HG03521 (cell line): ENCODE results near the gene MAMDC4.
"Not testable (repeated sequence)": the region's sequence is repeated elsewhere in the genome, so short reads cannot be mapped to it uniquely, and the experiment has no call there.

Experiments used
- ATAC-seq: cut with Tn5 transposase; IDR thresholded peaks from one replicate; pipeline ENCODE4 v1.9.1; 2021; ENCODE audit warnings: mild to moderate bottlenecking, moderate library complexity; ENCODE audit not compliant: unreplicated experiment

Gene MAMDC4

DNA sequence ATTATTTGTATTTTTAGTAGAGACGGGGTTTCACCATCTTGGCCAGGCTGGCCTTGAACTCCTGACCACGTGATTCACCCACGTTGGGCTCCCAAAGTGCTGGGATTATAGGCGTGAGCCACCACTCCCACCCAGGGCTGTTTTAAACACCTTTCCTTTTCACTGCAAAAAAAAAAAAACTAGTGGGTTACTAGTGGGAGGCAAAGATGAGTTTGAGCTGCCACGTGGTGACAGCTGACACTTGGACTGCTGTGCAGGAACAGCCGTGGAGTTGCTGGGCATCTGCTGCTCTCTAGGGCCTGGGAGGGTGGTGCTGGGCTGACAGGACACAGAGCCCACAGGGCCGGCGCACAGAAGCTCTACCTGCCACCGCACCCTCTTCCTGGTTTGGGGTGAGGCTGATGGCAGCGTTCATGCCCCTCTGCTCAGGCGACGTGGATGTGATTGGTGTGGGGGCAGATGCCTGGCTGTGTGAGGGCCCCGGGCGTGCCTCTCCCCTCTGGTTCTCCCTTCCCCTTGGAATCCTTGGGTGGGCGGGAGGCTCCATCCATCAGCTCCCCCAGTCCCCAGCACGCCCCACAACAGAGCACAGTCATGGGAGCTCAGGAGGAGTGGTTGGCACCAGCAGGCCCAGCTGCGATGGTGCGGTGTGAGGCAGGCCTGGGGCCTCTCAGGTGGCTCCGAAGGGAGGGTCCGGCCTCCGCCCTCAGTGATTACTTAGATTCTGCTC, 27.5 kb upstream of the MAMDC4 start:
- no peak for ATAC-seq

DNA sequence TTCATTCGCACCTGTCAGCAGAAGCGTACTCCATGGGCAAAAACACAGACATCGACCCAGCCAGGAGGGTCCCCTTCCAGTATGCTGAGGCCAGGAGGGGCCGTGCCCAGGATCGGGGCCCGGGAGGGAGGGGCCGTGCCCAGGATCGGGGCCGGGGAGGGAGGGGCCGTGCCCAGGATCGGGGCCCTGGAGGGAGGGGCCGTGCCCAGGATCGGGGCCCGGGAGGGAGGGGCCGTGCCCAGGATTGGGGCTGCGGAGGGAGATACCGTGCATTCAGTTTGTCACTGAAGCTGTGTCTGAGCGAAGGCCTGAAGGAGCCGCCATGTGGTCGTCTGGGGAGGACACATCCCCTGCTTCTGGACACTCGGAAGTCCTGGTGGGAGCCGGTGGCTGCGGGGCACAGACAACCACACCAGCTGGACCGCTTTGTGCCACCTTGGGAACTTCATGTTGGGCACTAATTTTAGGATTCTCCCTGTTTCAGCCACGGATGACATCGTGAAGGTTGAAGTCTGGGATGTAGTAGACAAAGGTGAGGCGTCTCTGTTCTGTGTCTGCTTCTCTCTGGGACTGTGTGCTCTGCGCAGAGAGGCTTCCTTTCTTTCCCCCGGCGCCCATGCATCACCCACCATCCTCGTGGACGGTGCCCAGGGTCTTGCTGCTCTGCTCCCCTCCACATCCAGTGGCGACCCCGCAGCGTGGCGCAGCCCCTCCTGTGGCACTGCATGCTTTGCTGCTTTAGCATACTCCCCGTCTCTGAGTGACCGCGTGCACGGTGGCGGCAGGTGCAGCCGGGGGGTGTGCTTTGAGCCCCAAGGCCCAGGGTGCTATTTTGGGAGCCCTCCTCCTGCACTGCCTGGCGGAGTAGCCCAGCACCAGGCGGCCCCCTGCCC, 26.6 kb upstream of the MAMDC4 start:
- ATAC-seq, result no peak

DNA sequence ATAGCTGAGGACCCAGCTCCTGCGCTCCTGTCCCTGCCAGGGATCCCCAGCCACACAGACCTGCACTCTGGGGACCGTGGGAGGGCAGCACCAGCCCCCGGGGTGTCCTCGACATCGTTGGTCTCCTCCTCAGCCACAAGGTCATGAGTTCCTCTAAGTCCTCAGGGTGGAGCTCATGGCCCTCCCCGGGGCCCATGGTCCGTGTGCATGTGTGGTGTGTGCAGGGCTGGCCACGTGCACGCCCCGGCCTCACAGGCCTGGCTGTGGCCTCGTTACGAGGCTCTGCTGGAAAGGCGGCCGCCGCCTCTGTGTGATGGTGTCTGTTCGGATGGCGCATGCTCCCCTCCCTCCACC, 26.0 kb upstream of the MAMDC4 start:
- ATAC-seq, result no peak

DNA sequence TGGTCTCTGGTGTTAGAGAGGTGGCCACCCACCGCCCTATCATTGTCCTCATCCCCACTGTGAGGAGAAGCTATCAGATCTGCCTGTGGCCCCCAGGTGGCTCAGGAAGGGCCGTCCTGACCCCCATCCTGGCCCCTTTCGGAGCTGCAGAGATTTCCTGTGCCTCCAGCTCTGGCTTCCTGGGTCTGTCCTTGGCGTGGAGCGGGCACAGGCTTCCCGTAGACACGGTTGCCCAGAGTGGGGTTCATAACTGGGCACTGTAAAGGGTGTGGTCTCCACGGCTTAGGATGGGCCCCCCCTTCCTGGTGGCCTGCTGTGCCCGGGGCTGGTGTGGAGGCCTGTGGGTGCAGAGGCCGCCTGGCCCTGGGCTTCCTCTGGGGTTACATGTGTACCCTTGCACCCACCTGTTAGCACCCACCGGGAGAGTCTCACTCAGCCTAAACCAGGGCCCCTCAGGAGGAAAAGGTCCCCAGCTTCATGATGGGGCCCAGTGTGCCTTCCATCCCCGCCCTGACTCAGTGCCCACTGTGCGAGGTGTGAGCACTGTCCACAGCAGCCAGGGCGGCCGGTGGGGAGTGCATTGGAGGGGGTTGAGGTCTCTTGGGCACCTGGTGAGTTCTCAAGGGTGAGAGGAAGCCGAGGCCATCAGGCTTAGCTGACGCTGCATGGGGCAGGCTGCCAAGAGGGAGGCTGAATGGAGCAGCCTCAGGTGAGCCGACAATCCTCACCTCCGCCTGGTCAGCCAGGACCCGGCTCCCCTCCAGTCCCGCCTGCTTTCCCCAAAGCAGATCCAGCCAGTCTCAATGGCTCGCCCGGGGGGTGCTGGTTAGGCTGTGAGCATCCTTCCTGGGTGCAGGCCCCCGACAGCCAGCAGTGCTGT, 25.2 kb upstream of the MAMDC4 start:
- ATAC-seq, result no peak

DNA sequence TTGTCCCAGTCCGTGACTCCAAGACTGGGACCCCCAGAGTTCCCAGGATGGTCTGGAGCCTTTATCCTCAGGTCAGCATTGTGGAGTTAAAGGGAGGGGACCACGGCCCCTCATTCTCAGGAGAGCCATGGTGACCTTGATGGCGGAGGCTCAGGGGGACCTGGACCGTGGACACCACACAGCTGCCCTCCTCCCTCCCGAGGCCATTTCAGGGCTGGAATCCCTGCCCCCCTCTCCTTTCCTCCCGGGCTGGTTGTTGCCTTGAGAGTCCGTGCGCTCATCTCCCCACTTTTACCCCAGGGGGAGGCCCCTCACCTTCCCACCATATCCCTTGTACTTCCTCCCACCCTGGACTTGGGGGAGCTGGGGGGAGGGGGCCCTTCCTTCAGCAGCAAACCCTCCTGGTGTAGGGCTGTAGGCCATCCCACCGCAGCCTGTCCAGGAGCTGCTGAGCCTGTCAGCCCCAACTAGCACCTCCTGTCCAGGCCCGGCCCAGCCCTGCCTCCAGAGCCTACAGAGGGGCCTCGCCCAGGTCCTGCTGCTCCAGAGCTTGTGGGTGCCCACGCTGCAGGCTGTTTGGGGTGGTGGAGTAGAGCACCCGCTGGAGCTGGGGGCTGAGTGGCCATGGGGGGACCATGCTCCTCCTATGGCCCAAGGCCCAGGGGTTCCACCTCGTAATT, 24.2 kb upstream of the MAMDC4 start:
- no peak for ATAC-seq

DNA sequence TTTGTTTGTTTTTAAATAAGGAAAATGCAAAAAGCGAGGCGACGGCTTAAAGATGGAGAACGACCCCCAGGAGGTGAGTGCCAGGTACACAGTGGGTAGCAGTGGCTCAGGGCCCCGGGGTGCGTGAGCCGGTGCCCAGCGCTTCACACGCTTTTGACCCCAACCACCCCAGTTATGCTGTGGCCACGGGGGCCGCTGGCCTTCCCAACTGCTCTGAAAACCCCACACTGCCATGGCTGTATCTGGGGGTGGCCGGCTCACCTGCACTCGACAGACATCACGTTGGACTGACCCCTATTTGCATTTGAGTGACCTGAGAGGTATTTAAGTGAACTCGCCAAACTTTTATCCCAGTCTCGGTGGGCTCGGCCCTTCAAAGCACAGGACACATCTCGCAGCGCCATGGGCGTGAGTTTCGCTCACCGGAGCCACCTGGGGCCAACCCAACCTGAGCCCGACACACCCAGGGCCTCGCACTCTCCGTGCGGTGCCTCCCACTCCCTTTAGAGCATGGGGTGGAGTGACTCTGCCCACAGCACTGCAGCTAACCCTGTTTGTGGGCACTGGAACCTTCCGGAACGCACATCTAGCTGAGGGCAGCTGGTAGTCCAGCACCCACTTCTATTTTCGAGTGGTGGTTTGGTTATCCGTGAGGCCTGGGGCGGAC, 23.5 kb upstream of the MAMDC4 start:
- no peak for ATAC-seq

DNA sequence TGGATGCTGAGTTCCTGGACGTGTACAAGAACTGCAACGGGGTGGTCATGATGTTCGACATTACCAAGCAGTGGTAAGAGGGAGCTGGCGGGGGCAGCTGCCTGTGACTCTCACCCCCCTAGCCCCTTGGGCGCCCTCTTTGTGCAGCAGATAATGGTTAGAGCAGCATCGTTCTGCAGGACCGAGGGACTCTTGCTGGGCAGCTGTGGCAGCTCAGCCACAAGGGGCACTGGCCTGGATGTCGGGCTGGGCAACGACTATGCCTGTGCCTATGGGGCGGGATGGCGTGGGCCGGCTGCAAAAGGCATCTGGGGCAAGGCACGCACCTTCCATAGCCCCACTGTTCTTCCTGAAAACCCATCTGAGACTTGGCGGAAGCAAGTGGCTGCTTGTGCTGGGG, 22.7 kb upstream of the MAMDC4 start:
- no peak for ATAC-seq

DNA sequence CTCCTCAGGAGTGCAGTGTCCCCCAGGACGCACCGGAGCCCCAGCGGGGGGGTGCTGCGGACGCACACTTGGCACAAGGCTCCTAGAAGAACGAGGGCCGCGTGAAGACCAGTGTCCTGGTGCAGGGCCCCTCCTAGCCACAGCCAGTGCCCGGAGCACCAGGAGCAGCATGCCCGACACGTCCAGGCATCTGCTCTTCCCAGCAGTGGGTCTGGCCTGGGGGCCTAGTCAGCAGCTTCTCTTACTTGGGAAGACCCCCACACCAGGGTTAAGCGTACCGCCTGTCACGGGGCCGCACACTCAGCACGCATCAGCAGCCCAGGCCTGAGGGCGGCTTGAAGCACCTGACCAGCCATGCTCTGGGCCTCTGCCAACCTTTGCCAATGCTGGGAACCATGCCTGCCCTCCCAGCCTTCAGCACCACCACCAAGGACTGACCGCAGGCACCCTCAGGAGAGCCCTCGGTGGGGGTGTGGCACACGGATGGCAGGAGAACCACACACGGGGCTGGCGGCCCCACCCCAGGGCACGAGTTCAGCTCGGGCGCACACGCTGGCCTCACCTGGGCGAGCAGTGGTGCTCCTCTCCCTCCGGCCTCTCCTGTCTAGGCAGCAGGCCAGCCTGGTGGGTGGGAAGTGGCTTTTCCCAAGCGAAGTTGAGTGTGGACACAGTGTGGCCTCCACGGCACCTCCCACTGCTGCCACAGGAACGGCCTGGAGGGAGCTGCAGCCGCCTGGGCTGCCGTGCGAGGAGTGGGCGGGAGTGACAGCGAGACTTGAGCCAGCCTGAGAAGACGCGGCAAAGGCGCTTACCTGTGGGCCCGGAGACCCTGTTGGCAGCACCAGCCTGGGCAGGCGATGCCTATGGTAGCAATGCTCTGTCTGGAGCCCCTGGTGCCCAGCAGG, 21.9 kb upstream of the MAMDC4 start:
- ATAC-seq, result no peak

DNA sequence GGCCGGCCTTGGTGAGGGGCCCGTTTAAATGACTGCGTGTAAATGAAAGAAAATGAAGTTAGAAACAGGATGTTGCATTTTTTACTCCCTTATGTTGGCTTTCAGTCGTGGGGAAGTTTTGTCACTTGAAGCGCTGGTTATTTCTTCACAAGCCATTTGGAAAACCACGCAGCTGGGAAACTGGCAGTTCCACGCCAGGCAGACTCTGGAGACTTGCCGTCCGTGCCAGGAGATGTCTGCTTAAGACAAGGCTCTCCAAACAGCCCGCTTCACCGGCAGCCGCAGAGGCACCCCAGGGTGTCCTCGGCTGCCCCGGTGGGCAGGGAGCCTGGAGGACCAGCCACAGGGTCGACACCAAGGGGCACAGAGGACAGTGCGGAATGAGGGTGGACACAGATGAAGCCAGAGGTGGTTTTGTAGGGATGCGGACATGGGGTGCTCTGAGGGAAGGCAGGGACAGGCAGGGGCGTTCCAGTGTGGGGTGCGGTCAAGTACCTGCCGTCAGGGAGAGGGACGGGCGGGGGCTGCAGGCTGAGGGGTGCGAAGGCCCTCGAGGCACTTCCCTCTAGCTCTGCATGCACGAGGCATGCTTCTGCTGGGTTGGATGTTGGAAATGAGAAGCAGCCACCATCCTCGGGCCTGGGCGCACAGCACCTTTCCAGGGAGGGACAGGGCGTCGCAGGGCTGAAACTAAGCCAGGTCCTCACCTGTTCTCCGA, 21.0 kb upstream of the MAMDC4 start:
- ATAC-seq, result no peak

DNA sequence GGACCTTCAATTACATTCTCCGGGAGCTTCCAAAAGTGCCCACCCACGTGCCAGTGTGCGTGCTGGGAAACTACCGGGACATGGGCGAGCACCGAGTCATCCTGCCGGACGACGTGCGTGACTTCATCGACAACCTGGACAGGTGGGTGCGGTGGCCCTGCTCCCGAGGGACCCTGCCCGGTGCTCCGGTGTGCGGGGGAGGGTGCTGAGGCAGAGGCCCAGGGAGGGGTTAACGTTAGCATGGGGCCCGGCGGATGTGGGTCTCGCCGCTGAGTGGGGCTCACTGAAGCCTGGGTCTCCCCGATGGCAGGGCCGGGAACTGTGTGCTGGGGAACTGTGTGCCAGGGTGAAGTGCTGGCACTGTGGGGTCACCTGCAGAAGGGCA, 20.4 kb upstream of the MAMDC4 start:
- ATAC-seq, result no peak

DNA sequence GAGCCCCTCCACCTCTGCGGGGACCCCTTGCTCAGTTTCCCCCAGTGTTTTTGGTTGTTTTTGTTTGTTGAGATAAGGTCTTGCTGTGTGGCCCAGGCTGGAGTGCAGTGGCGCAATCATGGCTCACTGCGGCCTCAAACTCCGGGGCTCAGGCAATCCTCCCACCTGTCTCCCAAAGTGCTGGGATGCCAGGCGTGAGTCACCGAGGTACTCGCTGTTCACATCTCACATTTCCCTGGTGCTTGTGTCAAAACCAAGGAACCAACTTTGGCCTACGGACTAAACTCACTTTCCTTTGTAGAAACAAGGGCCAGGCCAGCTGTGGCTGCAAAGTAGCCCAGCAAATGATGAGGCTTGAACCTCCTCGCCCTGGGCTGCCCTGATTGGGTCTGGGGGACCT, 19.6 kb upstream of the MAMDC4 start:
- no peak for ATAC-seq

DNA sequence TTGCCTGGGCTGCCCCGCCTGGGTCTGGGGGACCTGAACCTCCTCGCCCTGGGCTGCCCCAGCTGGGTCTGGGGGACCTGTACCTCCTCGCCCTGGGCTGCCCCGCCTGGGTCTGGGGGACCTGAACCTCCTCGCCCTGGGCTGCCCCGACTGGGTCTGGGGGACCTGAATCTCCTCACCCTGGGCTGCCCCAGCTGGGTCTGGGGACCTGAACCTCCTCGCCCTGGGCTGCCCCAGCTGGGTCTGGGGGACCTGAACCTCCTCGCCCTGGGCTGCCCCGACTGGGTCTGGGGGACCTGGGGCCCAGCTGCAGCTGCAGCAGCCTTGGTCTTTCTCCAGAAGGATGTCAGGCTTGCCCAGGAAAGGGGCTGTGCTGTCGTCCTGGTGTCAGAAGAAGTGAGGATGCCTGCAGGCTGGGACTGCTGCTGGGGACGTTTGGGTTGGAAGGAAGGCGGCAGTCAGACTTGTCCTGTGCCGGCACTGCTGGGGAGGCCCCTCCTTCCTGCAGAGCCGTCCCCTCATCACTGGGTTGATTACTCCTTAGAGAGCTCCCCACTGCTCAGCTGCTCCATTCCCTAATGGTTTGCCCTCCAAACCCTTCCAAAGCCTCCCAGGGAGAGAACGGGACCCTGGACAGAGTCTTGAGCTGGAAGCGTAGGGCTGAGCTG, 18.6 kb upstream of the MAMDC4 start:
- not testable (repeated sequence) for ATAC-seq

DNA sequence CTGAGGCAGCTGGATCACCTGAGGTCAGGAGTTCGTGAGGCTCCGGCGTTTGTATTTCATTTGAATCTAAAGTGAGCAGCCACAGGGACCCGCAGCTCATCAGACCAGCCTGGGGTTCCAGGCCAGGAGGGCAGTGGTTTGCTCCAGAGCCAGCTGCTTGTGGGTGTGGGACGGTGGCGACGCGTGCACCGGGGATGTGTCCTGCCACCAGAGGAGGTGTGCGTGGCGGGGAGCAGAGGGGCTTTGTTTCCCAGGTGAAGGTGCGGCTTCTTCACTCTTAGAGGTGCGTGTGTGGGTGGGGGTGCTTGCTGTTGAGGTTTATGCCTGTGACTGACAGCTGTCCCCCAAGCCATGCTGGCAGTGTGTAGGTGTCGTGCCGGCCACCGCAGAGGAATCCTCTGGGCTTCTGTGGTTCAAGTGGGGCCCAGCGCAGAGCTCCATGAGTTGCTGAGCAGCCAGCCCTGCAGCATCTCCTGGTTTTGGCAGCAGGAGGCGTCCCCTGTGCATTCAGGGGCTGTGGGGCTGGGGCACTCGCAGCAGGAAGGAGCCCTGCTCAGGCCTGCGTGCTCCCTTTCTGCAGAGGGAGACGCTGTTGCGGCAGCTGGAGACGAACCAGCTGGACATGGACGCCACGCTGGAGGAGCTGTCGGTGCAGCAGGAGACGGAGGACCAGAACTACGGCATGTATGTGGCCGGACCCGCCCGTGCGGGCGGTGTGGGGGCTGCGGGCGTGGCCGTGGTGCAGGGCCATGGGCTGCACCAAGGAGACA, 16.8 kb upstream of the MAMDC4 start:
- no peak for ATAC-seq

DNA sequence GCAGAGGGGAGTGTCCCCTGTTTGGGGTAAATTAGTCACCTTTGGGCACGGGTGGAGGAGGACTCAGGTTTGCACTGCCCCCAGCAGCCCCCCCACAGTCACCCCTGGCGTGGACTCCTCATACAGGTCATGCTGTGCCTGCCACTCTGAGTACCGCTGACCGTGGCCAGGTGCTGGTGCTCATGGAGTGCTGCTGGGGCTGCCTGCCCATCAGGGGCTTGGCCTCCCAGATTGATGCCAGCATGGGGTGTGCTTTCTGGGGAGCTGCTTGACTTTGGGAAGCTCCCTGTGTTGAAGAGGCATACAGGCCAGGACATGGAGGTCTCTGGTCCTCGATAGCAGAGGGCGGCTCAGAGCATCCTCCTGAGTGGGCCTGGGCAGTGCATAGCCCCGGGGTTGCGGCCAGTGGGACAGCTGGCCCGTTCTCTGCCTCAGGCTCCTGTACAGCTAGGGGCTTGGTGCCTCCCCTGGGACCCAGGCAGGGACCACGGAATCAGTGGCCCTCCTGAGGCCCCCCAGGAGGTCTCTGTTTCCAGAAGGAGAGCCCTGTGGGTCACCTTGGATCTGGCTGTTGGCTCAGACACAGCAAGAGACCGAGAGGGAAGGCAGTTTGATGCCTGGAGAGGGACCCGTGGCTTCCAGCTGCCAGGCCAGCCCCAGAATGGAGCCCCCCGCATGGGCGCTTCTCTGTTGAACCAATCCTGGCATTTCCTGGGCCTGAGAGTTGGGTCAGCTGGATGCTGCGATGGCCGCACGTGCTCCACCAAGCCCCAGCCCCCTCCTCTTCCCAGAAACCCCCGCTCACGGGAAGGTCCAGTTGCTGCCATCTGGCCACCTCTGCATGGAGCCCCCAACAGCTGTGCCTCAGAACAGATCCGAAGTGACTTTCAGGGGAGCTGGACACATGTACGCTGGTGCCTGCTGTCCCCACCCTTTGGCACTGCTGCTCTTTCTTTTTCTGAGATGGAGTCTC, 15.9 kb upstream of the MAMDC4 start:
- ATAC-seq, result no peak

DNA sequence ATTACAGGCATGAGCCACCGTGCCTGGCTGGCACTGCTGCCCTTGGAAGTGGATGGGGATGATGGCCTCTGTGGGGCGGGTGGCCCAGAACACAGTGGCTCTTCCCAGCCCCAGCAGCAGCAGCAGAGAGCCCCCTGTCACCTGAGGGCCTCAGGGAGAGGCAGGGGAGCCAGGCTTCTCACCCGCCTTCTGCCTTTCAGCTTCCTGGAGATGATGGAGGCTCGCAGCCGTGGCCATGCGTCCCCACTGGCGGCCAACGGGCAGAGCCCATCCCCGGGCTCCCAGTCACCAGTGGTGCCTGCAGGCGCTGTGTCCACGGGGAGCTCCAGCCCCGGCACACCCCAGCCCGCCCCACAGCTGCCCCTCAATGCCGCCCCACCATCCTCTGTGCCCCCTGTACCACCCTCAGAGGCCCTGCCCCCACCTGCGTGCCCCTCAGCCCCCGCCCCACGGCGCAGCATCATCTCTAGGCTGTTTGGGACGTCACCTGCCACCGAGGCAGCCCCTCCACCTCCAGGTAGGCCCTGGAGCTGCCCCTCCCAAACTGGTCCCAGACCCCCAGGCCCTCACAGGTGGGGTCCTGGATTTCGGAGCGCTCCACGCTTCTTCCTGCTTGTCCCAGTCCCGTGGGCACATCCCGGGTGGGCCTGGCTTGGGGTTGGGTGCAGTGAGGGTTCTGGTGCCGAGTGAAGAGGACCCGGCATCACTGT, 14.8 kb upstream of the MAMDC4 start:
- ATAC-seq, result no peak

DNA sequence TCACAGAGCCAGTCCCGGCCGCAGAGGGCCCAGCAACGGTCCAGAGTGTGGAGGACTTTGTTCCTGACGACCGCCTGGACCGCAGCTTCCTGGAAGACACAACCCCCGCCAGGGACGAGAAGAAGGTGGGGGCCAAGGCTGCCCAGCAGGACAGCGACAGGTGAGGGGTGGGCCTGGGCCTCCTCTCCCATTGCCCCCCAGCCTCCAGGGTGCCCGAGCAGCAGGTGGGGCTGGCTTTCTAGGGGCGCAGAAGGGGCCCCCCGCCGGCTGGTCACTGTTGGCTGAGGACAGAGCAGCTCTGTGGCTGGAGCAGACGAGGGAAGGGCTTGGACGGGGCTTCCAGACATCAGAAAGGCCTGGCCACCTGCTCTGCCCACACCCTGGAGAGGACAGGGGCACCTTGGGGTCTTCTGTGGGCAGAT, 14.3 kb upstream of the MAMDC4 start:
- ATAC-seq, result not testable (repeated sequence)
